ENCODE results near the gene CSH2.

Gene CSH2

GRCh38 chr17:63842540-63843386 lies 30.7 kb downstream of the CSH2 start, which contains the start of gene SMARCD2:
Gene SMARCD2, minus strand, starts transcription at chr17:63842685. Its CDS starts 11 bp downstream, at chr17:63842674.
- peaks cover 32 to 36% of the 10 kb centered on the region in 2 donors for H3K4me1 ChIP-seq (ENCODE audit: control insufficient read depth in 1 of 2, insufficient read depth in 2 of 2, low read length in 2 of 2)
- peak within 1 kb of the TSS; percentile 84 to 91 for H3K9ac ChIP-seq (ENCODE audit: low read depth in 1 of 2, low read length in 2 of 2)
- peak within 1 kb of the TSS; percentile 79 to 90 for H3K4me3 ChIP-seq (ENCODE audit: low read depth in 1 of 2, low read length in 2 of 2)
- H3K9me3 ChIP-seq (ENCODE audit: control insufficient read depth in 1 of 2, low read length in 2 of 2) = no peaks in the 10 kb centered on the region
- H3K27ac ChIP-seq (ENCODE audit: low read depth, low read length) = peak within 1 kb of the TSS; percentile 80
- peaks cover 3 to 6% of the 10 kb centered on the region in 2 donors for H3K36me3 ChIP-seq (ENCODE audit: control insufficient read depth in 1 of 2, insufficient read depth in 2 of 2, low read length in 2 of 2)
- H3K27me3 ChIP-seq (ENCODE audit: control insufficient read depth in 1 of 2, insufficient read depth in 2 of 2, low read length in 2 of 2) = no peaks in the 10 kb centered on the region

- H3K4me3 ChIP-seq (ENCODE audit: low read depth in 1 of 2, low read length in 2 of 2) = peak overlapping the region; percentile 79 to 90
- H3K27ac ChIP-seq (ENCODE audit: low read depth, low read length) = peak overlapping the region; percentile 80
- H3K4me1 ChIP-seq (ENCODE audit: control insufficient read depth in 1 of 2, insufficient read depth in 2 of 2, low read length in 2 of 2) = peaks cover 32 to 36% of the 10 kb centered on the region in 2 donors
- H3K9me3 ChIP-seq (ENCODE audit: control insufficient read depth in 1 of 2, low read length in 2 of 2) = no peaks in the 10 kb centered on the region
- peaks cover 8 to 12% of the 10 kb centered on the region in 2 donors for H3K36me3 ChIP-seq (ENCODE audit: control insufficient read depth in 1 of 2, insufficient read depth in 2 of 2, low read length in 2 of 2)
- H3K27me3 ChIP-seq (ENCODE audit: control insufficient read depth in 1 of 2, insufficient read depth in 2 of 2, low read length in 2 of 2) = no peaks in the 10 kb centered on the region
- peak overlapping the region; percentile 84 to 91 for H3K9ac ChIP-seq (ENCODE audit: low read depth in 1 of 2, low read length in 2 of 2)
These were observed 31.3 kb downstream of the CSH2 start for GRCh38 chr17:63842173-63842539.

GRCh38 chr17:63841350-63842172 lies 31.9 kb downstream of the CSH2 start:
- Histone ChIP-seq H3K4me1 (ENCODE audit: control insufficient read depth in 1 of 2, insufficient read depth in 2 of 2, low read length in 2 of 2) (peaks cover 32 to 36% of the 10 kb centered on the region in 2 donors), H3K36me3 (ENCODE audit: control insufficient read depth in 1 of 2, insufficient read depth in 2 of 2, low read length in 2 of 2) (peaks cover 13 to 18% of the 10 kb centered on the region in 2 donors)

GRCh38 chr17:63840591-63841349 lies 32.7 kb downstream of the CSH2 start:
- Histone ChIP-seq H3K9me3 (ENCODE audit: control insufficient read depth in 1 of 2, low read length in 2 of 2) (no peaks in the 10 kb centered on the region), H3K36me3 (ENCODE audit: control insufficient read depth in 1 of 2, insufficient read depth in 2 of 2, low read length in 2 of 2) (peaks cover 15 to 26% of the 10 kb centered on the region in 2 donors), H3K4me1 (ENCODE audit: control insufficient read depth in 1 of 2, insufficient read depth in 2 of 2, low read length in 2 of 2) (peaks cover 32 to 36% of the 10 kb centered on the region in 2 donors), H3K27ac (ENCODE audit: low read depth, low read length) (no peak overlapping the region), H3K4me3 (ENCODE audit: low read depth in 1 of 2, low read length in 2 of 2) (peak overlapping the region; percentile 79 to 90), H3K27me3 (ENCODE audit: control insufficient read depth in 1 of 2, insufficient read depth in 2 of 2, low read length in 2 of 2) (no peaks in the 10 kb centered on the region), H3K9ac (ENCODE audit: low read depth in 1 of 2, low read length in 2 of 2) (peak overlapping the region; percentile 84 to 91)

More at GRCh38 chr17:63841350-63842172, 31.9 kb downstream of the CSH2 start:
- Histone ChIP-seq H3K27ac (ENCODE audit: low read depth, low read length) (no peak overlapping the region), H3K9ac (ENCODE audit: low read depth in 1 of 2, low read length in 2 of 2) (peak overlapping the region; percentile 84 to 91), H3K27me3 (ENCODE audit: control insufficient read depth in 1 of 2, insufficient read depth in 2 of 2, low read length in 2 of 2) (no peaks in the 10 kb centered on the region), H3K9me3 (ENCODE audit: control insufficient read depth in 1 of 2, low read length in 2 of 2) (no peaks in the 10 kb centered on the region), H3K4me3 (ENCODE audit: low read depth in 1 of 2, low read length in 2 of 2) (peak overlapping the region; percentile 79 to 90)

GRCh38 chr17:63838631-63839171 lies 34.8 kb downstream of the CSH2 start:
- H3K4me1 ChIP-seq (ENCODE audit: control insufficient read depth in 1 of 2, insufficient read depth in 2 of 2, low read length in 2 of 2) = peaks cover 30 to 32% of the 10 kb centered on the region in 2 donors
- H3K9ac ChIP-seq (ENCODE audit: low read depth in 1 of 2, low read length in 2 of 2) = peak overlapping the region; percentile 11 to 22
- H3K27me3 ChIP-seq (ENCODE audit: control insufficient read depth in 1 of 2, insufficient read depth in 2 of 2, low read length in 2 of 2) = no peaks in the 10 kb centered on the region
- no peaks in the 10 kb centered on the region for H3K9me3 ChIP-seq (ENCODE audit: control insufficient read depth in 1 of 2, low read length in 2 of 2)
- peaks cover 25 to 44% of the 10 kb centered on the region in 2 donors for H3K36me3 ChIP-seq (ENCODE audit: control insufficient read depth in 1 of 2, insufficient read depth in 2 of 2, low read length in 2 of 2)
- H3K4me3 ChIP-seq (ENCODE audit: low read depth in 1 of 2, low read length in 2 of 2) = peak overlapping the region; percentile 28 to 41
- no peak overlapping the region for H3K27ac ChIP-seq (ENCODE audit: low read depth, low read length)

GRCh38 chr17:63837962-63838600 lies 35.4 kb downstream of the CSH2 start:
- Histone ChIP-seq H3K4me1 (ENCODE audit: control insufficient read depth in 1 of 2, insufficient read depth in 2 of 2, low read length in 2 of 2) (peaks cover 28 to 32% of the 10 kb centered on the region in 2 donors), H3K36me3 (ENCODE audit: control insufficient read depth in 1 of 2, insufficient read depth in 2 of 2, low read length in 2 of 2) (peaks cover 31 to 50% of the 10 kb centered on the region in 2 donors), H3K27ac (ENCODE audit: low read depth, low read length) (no peak overlapping the region), H3K27me3 (ENCODE audit: control insufficient read depth in 1 of 2, insufficient read depth in 2 of 2, low read length in 2 of 2) (no peaks in the 10 kb centered on the region), H3K4me3 (ENCODE audit: low read depth in 1 of 2, low read length in 2 of 2) (no peak overlapping the region), H3K9ac (ENCODE audit: low read depth in 1 of 2, low read length in 2 of 2) (no peak overlapping the region), H3K9me3 (ENCODE audit: control insufficient read depth in 1 of 2, low read length in 2 of 2) (no peaks in the 10 kb centered on the region)

GRCh38 chr17:63837480-63837879 lies 36.0 kb downstream of the CSH2 start:
- Histone ChIP-seq H3K4me1 (ENCODE audit: control insufficient read depth in 1 of 2, insufficient read depth in 2 of 2, low read length in 2 of 2) (peaks cover 28 to 32% of the 10 kb centered on the region in 2 donors), H3K4me3 (ENCODE audit: low read depth in 1 of 2, low read length in 2 of 2) (no peak overlapping the region), H3K27ac (ENCODE audit: low read depth, low read length) (no peak overlapping the region), H3K9ac (ENCODE audit: low read depth in 1 of 2, low read length in 2 of 2) (no peak overlapping the region), H3K36me3 (ENCODE audit: control insufficient read depth in 1 of 2, insufficient read depth in 2 of 2, low read length in 2 of 2) (peaks cover 37 to 56% of the 10 kb centered on the region in 2 donors), H3K9me3 (ENCODE audit: control insufficient read depth in 1 of 2, low read length in 2 of 2) (no peaks in the 10 kb centered on the region), H3K27me3 (ENCODE audit: control insufficient read depth in 1 of 2, insufficient read depth in 2 of 2, low read length in 2 of 2) (no peaks in the 10 kb centered on the region)

- H3K36me3 ChIP-seq (ENCODE audit: control insufficient read depth in 1 of 2, insufficient read depth in 2 of 2, low read length in 2 of 2) = peaks cover 43 to 63% of the 10 kb centered on the region in 2 donors
- no peak overlapping the region for H3K27ac ChIP-seq (ENCODE audit: low read depth, low read length)
- H3K9me3 ChIP-seq (ENCODE audit: control insufficient read depth in 1 of 2, low read length in 2 of 2) = no peaks in the 10 kb centered on the region
- no peak overlapping the region for H3K4me3 ChIP-seq (ENCODE audit: low read depth in 1 of 2, low read length in 2 of 2)
- H3K27me3 ChIP-seq (ENCODE audit: control insufficient read depth in 1 of 2, insufficient read depth in 2 of 2, low read length in 2 of 2) = no peaks in the 10 kb centered on the region
- no peak overlapping the region for H3K9ac ChIP-seq (ENCODE audit: low read depth in 1 of 2, low read length in 2 of 2)
- peaks cover 28 to 32% of the 10 kb centered on the region in 2 donors for H3K4me1 ChIP-seq (ENCODE audit: control insufficient read depth in 1 of 2, insufficient read depth in 2 of 2, low read length in 2 of 2)
These were observed 36.7 kb downstream of the CSH2 start for GRCh38 chr17:63836811-63837210.

- Histone ChIP-seq H3K27me3 (ENCODE audit: control insufficient read depth in 1 of 2, insufficient read depth in 2 of 2, low read length in 2 of 2) (no peaks in the 10 kb centered on the region), H3K27ac (ENCODE audit: low read depth, low read length) (no peak overlapping the region), H3K9ac (ENCODE audit: low read depth in 1 of 2, low read length in 2 of 2) (no peak overlapping the region), H3K36me3 (ENCODE audit: control insufficient read depth in 1 of 2, insufficient read depth in 2 of 2, low read length in 2 of 2) (peaks cover 58 to 78% of the 10 kb centered on the region in 2 donors), H3K9me3 (ENCODE audit: control insufficient read depth in 1 of 2, low read length in 2 of 2) (no peaks in the 10 kb centered on the region), H3K4me3 (ENCODE audit: low read depth in 1 of 2, low read length in 2 of 2) (no peak overlapping the region), H3K4me1 (ENCODE audit: control insufficient read depth in 1 of 2, insufficient read depth in 2 of 2, low read length in 2 of 2) (peaks cover 16 to 20% of the 10 kb centered on the region in 2 donors)
These were observed 38.2 kb downstream of the CSH2 start for GRCh38 chr17:63835167-63835720.
